Measurements from ENCODE around the gene CD276.
"Not testable (repeated sequence)": the region's sequence is repeated elsewhere in the genome, so short reads cannot be mapped to it uniquely, and the experiment has no call there.

CD276 gene

GRCh38 chr15:73682600-73683090 lies 1.5 kb upstream of the CD276 start:
- intact Hi-C loops (cut with DNase I): no loop called here
- DNase-seq: peak in 2 of 42 donors; percentile 13 to 29

- intact Hi-C loops (cut with DNase I): no loop called here
- peak in 1 of 42 donors; percentile 12 for DNase-seq
Observed at GRCh38 chr15:73683257-73683776, 866 bp upstream of the CD276 start.

DNA sequence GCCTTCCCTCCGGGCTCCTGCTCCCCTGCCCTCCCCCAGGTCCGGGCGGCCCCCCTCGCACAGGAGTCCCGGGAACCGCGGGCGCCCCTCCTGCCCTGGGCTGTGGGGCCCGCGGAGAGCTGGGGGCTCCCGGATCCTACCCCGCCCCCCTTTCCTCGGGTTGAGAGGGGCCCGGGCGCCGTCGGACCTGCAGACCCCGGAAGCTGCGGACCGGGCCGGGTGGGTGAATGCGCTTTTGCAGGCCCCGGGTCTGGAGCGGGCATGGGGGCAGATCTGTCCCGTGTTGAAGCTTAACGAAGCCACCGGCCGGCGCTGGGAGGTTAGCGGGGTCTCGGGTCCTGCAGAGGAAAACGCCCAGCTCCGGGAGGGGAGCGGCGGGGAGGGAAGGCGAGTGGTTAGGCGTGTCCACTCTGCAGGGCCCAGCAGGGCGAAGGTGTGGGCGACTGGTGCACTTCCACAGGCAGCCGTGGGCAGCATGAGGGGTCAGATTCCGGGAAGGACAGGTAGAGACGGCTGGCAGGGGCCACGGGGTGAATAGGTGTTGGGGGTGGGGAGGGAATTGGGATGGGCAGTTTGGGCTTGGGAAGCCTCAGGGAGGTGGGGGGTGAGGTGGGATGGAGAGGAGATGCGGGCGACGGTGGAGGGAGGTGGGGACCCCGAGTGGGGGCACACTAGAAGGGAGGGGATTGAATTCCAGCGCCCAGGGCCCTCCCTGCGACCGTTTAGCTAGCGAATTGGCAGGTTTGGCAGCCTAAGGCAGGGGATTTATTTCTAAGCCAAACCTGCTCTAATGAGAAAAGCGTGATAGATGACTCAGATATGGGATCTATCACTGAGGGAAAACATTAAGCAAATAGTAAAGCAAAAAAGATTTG lies 635 bp downstream of the CD276 start:
- intact Hi-C loops (cut with DNase I): no loop called here
- peak in 8 of 42 donors; percentile 10 to 42 (median 24) for DNase-seq

GRCh38 chr15:73685981-73686380 lies 1.8 kb downstream of the CD276 start:
- intact Hi-C loops (cut with DNase I): no loop called here
- peak in 1 of 42 donors; percentile 38 for DNase-seq

DNA sequence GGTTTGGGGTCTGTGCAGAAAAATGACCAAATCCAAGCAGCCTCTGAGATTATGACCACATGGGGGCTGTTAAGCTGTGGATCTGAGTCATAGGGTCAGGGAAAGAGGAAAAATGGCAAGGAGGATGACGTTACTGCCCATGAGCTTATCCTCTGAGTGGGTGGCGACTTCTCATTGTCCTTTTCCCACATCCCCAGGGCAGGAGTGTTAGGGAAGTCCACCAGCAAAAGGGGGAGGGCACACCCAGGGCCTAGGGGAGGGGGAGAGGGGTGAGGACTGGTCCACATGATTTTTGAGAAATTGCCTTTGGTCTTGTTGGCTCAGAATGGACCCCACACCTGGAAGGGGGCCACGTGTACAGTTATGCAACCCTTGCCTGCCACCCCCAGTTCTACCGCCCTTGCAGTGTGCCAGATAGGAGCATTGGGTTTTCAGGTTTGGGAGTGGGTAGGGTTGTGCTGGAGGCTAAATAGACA lies 2.6 kb downstream of the CD276 start:
- intact Hi-C loops (cut with DNase I): no loop called here
- DNase-seq: peak in 33 of 42 donors; percentile 13 to 84 (median 53)

GRCh38 chr15:73687351-73687750 lies 3.2 kb downstream of the CD276 start:
- intact Hi-C loops (cut with DNase I): no loop called here
- no peak for DNase-seq

DNA sequence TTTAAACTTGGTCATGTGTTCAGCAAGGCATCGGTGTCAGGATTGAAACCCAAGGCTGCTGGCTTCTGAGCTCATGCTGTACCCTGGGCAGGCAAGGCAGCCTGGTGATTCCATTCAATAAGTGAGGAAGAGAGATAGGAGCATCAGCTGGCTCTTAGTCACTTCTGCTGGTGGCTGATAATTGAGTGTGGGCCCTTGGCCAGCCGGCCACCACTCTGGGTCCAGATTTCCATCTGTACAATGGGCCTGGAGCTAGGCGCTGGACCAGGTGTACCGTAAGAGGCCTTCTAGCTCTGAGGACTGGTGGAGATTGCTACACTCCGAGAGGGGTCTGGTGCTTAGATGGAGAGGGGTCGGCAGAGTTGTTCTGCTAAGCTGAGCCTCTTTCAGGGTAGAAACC lies 4.3 kb downstream of the CD276 start:
- intact Hi-C loops (cut with DNase I): no loop called here
- peak in 1 of 42 donors; percentile 2 for DNase-seq

DNA sequence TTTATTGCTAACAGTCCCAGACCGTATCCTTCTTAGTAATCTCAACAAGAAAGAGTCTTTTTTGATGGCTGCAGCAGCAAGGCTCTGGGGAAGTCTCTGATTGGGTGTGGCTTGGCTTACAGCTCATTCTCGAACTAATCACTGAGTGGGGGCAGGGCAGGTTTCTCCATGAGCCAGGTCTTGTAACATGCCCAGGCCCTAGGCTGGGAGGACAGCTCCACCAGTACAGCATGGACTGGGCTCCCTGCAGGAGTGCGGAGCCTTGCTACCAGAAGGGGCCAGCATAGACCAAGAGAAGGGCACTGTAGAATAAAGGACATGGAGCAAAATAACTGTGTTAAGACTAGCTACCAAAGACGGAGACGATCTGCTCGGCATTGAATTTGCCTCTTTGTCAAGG lies 7.2 kb downstream of the CD276 start:
- peak in 35 of 42 donors; percentile 19 to 73 (median 47) for DNase-seq
- intact Hi-C loops (cut with DNase I): no loop called here

GRCh38 chr15:73694419-73694818 lies 10.2 kb downstream of the CD276 start:
- intact Hi-C loops (cut with DNase I): no loop called here
- no peak for DNase-seq

DNA sequence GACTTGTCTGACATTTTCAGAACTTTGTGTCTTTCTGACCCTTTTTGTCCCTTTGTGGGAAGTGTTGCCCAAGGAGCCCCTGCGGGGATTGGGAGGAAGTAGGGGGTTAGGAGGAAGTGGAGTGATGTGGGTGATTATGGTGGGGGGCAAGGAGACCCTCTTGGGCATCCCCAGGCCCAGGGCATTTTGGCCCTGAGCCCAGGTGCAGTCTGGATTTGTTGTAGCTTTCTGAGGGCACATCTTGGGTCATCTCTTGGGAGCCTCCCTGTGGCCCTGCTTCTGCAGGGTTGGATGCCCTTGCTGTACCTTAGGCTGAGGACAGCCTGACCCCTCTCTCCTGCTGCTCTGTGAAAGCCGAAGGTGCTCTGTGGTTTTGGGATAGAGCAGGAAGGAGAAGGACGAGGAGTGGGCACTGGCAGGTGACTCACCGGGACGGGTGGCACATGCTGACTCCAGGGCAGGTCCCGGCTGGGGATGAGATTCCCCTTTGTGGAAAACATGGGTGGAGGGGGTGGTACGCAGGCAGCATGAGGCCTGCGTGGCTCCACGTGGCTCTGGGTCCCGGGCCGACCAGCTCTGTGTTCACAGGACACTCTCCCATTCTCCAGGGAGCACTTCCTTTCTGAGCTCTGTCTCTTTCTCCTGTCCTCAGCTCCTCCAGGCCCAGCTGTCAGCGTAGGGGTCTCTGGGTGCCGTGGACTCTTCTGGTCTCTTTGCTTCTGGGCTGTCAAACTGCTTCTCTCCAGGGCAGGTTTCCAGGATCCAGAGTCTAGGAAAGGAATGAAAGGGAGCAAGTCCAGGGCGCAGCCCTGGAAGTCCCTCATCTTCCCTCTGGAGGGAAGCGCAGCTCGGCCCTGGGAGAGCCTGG lies 11.8 kb downstream of the CD276 start:
- no peak for DNase-seq
- intact Hi-C loops (cut with DNase I): loop anchor here (5.0 kb wide), 1 partner anchor 134 kb away; no protein-coding TSS in a partner anchor

DNA sequence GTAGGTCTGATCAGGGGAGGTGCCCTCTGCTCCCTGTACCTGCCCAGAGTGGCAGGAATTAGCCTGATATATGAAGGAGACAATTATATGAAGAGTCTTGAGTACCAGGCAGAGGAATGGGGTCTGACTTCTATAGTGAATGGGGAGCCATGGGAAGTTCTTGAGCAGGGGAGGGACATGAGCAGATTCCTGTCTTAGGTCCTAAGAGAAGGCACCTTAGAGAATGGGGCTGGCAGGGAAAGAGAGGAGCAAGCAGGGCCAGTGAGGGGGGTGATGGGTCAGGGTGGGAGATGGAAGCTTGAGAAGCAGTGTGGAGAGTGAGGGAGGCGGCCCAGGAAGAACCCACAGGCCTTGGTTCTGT lies 12.4 kb downstream of the CD276 start:
- intact Hi-C loops (cut with DNase I): loop anchor here (5.0 kb wide), 1 partner anchor 134 kb away; no protein-coding TSS in a partner anchor
- no peak for DNase-seq

DNA sequence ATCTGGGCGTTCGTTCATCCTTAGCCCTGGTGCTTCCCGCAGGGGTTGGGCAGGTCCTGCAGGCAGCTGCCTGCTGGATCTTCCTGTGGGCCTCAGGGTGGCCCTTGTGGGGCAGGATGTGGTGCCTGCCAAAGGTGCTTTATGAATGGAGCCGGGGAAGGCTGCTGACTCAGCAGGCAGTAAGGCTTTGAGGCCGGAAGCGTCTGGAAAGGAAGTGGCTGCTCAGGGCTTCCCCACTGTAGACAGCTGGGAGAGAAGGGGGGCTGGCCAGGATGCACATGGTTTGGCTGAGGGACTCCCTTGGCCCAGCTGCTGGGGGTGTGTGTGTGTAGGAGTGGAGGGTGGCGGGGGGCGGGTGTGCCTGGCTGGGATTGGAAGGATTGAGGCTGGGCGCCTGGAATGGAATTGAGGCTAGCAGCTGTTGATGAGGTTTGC lies 12.9 kb downstream of the CD276 start:
- DNase-seq: peak; percentile 39 to 86 (median 67)
- intact Hi-C loops (cut with DNase I): loop anchor here (5.0 kb wide), 1 partner anchor 135 kb away; no protein-coding TSS in a partner anchor

DNA sequence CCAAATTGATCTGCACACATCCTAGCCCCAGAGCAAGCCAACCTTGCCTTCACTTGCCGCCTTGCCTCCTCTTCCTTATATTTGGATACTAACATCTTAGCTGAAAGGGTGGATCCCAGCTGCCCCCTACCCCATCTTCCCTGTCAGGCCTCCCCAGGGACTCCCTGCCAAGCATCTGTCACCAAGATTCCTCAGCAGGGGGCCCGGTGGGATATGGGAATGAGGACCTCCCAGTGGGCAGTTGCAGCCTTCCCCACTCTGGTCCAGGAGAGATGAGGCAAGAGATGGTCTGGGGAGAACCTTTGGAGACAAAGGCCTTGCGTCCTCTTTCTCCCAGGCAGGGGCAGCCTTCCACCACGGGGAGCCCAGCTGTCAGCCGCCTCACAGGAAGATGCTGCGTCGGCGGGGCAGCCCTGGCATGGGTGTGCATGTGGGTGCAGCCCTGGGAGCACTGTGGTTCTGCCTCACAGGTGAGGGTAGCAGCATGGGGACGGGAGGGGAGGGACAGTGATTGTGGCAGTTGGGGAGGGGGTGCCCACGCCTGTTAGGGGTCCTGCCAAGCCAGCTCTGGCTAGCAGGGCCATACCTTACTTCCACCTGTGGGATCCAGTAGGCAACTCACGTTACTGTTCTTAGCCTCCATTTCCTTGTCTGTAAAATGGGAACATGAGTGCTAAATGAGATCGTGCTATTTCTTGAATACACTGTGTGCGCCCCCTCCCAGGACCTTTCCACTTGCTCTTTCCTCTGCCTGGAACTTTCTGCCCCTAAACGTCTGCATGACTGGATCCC lies 15.3 kb downstream of the CD276 start:
- DNase-seq: peak in 1 of 42 donors; percentile 5
- intact Hi-C loops (cut with DNase I): loop anchor here (5.0 to 10.0 kb wide), 2 partner anchors 65 to 137 kb away; partner anchors contain the start of gene NPTN

DNA sequence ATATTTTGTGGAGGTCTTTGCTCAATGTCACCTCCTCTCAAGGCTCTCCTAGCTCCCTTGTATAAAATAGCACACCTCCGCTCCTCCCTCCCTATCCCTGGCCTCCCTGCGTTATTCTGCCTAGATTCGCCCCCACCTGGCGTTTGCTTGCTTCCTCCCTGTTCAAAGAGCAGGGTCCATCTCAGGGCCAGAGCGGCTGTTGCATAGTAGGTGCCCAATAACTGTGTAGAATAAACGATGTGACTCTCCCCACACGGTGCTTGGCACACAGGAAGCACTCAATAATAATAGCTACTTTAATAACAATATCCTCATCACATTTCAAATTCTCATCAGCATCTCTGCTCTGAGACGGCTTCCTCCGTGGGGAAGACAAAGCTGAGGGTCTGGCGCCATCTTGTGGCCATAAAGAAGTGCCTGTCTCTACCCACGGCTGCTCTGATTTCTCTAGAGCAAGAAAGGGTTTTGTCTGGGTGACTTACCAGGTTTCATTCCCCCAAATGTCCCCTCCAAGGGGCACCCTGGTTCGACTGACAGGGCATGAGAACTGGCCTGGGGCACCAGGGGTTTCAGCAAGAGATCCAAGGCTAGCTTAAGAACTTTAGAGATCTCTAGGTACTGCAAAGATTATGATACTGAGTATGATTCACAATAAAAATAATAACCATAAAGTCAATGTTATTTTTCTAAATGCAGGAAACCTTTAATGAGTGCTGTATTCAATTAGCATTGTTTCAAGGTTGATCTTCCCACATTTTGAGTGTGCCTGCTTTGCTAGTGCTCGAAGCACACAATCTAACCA lies 16.1 kb downstream of the CD276 start:
- DNase-seq: peak; percentile 66 to 94 (median 85)
- intact Hi-C loops (cut with DNase I): loop anchor here (10.0 kb wide), 1 partner anchor 65 kb away; the partner anchor contains the start of gene NPTN

DNA sequence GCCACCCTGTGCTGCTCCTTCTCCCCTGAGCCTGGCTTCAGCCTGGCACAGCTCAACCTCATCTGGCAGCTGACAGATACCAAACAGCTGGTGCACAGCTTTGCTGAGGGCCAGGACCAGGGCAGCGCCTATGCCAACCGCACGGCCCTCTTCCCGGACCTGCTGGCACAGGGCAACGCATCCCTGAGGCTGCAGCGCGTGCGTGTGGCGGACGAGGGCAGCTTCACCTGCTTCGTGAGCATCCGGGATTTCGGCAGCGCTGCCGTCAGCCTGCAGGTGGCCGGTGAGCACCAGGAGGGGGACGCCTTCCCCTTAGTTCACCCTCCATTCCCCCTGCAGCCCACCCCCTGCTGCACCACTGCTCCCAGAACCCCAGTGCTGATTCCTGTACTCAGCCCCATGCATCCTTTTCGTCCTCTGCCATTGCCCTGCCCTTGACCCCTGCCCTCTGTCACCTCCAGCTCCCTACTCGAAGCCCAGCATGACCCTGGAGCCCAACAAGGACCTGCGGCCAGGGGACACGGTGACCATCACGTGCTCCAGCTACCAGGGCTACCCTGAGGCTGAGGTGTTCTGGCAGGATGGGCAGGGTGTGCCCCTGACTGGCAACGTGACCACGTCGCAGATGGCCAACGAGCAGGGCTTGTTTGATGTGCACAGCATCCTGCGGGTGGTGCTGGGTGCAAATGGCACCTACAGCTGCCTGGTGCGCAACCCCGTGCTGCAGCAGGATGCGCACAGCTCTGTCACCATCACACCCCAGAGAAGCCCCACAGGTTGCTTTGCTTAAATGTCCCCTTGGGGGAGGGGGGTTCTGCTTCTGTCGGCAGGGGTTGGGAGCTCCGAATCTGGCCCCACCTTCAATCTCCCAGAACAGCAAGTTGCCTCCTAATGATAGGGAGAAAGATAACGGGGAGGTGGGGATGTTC lies 18.4 kb downstream of the CD276 start:
- intact Hi-C loops (cut with DNase I): loop anchor here (10.0 kb wide), 1 partner anchor 68 kb away; the partner anchor contains the start of gene NPTN

DNA sequence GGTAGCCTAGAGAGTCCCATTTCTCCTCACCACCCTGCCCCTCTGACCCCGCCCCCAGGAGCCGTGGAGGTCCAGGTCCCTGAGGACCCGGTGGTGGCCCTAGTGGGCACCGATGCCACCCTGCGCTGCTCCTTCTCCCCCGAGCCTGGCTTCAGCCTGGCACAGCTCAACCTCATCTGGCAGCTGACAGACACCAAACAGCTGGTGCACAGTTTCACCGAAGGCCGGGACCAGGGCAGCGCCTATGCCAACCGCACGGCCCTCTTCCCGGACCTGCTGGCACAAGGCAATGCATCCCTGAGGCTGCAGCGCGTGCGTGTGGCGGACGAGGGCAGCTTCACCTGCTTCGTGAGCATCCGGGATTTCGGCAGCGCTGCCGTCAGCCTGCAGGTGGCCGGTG lies 19.4 kb downstream of the CD276 start:
- DNase-seq: not testable (repeated sequence)
- intact Hi-C loops (cut with DNase I): loop anchor here (10.0 kb wide), 1 partner anchor 69 kb away; the partner anchor contains the start of gene NPTN

More for the DNA sequence above, 18.4 kb downstream of the CD276 start:
- DNase-seq: not testable (repeated sequence)

All from head of caudate nucleus (tissue), 42 donors.